ENCODE results near the gene ACBD4.

DNA sequence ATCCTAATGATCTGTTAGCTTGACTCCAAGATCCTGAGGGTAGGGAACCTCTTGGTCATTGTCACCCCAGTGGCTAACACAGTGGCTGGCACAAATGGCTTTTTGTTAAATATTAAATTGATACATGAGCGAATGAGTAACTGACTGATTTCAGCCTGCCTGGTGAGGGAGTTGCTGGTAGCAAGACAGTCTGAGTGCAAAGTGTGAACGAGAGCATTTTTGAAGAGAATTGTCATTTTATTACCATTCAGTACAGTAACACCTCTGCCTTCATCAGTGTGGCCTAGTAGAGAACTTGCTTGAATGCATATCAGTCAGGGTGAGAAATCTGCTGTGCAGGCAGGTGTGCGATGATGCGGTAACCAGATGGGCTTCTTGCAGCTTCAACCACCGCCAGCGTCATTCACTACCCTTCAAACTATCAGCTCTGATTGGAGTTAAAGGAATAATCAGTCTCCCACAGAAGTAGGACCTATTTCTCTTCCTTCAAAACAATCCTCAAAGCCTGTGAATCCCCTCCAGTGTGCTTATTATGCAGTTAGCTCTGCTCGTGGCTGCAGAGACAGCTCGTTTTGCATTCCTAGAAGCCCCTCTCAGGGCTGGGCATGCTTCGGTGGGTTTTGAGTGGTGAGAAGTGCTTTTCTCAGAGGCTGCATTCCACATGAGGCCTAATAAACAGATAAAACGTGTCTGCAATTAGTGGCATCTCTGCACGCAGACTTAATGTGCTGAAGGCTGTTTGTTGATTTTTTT lies 55.2 kb downstream of the ACBD4 start:
- TF ChIP-seq, protein P1, sequence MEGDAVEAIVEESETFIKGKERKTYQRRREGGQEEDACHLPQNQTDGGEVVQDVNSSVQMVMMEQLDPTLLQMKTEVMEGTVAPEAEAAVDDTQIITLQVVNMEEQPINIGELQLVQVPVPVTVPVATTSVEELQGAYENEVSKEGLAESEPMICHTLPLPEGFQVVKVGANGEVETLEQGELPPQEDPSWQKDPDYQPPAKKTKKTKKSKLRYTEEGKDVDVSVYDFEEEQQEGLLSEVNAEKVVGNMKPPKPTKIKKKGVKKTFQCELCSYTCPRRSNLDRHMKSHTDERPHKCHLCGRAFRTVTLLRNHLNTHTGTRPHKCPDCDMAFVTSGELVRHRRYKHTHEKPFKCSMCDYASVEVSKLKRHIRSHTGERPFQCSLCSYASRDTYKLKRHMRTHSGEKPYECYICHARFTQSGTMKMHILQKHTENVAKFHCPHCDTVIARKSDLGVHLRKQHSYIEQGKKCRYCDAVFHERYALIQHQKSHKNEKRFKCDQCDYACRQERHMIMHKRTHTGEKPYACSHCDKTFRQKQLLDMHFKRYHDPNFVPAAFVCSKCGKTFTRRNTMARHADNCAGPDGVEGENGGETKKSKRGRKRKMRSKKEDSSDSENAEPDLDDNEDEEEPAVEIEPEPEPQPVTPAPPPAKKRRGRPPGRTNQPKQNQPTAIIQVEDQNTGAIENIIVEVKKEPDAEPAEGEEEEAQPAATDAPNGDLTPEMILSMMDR (IDR thresholded peaks at IDR 0.05; ENCODE audit: insufficient read depth, low read depth, low read length): no peak
- TF ChIP-seq EZH2 (IDR thresholded peaks at IDR 0.05; ENCODE audit: insufficient read depth, low read length): no peak
